OCI-M2 (cell line): ENCODE measurements around the gene MRRF.
A peak's percentile ranks its signal among the peaks of the same experiment; 100 is the strongest.

Experiments used
- DNase-seq: peaks from one replicate; lab custom pipeline; 2025; ENCODE audit not compliant: unreplicated experiment; lab: John Stamatoyannopoulos, UW

The MRRF gene

DNA sequence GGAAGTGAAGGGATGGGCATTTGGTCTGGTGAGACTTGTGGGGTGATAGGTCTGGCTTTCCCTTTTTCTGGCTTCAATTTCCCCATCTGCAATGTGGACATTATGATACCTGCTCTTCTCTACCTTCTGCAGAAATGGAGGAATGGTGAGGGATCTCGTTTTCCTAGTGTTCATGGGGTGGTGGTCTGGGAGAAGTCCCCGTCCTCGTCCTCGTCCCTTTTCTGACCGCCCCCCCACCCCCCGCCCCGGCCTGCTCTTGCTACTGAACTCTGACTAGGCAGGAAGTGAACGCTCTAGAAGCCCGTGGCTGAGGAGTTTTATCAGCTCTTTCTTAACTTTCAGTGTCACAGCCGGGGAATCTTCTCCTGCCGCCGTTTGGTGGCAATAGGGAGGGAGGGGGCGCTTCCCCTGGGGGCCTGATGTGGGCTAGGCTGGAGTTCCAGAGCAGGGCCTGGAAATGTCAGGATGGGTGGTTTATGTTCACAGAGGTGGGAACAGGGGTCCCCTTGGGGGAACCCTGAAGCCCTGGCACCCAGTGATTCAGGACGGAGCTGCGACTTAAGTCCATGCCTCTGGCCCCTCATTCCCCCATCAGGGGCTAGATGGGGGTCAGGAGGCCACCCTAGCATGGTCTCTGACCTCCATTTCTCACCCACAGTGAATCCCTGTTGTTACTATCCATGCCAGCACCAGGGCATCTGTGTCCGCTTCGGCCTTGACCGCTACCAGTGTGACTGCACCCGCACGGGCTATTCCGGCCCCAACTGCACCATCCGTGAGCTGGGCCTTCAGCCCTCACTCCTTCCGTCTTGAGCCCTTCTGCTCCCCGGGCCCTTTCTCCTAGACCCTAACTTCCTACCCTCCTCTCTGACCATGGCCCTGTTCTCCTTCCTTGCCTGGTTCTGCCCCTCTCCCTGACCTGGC is 112.8 kb downstream of the MRRF start:
- DNase-seq, result peak; percentile 57

DNA sequence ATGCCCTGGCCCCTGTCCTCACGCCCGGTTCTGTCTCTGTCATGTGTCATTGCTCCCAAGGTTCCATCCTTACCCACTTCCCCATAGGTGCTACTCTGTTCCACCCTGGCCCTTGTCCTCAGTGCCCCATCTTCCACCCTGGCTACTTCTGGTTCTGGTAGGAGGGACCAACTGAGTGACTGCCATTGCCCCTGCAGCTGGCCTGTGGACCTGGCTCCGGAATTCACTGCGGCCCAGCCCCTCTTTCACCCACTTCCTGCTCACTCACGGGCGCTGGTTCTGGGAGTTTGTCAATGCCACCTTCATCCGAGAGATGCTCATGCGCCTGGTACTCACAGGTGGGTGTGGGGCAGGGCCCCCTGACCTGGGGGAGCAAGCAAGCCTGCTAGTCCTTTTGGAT is 113.6 kb downstream of the MRRF start:
- DNase-seq, result no peak

DNA sequence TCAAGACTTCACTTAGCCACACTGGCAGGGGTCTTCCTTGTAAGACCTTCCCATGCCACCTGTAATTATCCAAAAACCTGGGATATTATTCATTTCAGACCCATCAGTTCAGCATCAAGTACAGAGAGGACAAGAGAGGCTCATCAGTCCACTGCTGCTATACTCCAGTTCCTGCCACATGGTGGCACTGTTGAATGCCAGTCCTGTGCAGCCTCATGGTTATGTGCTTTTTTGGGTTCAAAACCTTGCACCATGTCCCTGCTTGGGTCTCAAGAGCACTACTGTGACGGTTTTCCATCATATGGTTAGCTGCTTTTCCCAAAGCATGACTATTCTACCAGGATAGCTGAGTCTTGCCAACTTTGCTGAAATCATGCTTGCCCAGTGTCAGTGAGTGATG is 114.7 kb downstream of the MRRF start:
- no peak for DNase-seq

DNA sequence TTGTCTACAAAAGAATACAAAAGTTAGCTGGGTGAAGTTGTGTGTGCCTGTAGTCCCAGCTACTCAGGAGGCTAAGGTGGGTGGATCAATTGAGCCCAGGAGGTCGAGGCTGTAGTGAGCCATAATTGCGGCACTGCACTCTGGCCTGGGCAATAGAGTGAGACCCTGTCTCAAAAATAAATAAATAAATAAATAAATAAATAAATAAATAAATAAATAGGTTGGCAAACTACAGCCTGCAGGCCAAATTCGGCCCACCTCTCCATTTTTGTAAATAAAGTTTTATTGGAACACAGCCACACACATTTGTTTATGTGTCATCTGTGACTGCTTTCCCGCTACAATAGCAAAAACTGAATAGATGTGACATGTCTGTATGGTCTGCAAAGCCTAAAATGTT is 115.6 kb downstream of the MRRF start:
- DNase-seq, result no peak
